ENCODE data around the gene INPP5F. TPM values are rescaled to one million over a fixed set of nuclear protein-coding genes. Genes with fewer than 3 reads are reported as not detected.
A peak's percentile ranks its signal among the peaks of the same experiment; 100 is the strongest.

INPP5F gene
- total and polyA plus RNA-seq, 4 experiments from 2014 or later, result 3.6 to 10.9 (median 8.0) TPM

DNA sequence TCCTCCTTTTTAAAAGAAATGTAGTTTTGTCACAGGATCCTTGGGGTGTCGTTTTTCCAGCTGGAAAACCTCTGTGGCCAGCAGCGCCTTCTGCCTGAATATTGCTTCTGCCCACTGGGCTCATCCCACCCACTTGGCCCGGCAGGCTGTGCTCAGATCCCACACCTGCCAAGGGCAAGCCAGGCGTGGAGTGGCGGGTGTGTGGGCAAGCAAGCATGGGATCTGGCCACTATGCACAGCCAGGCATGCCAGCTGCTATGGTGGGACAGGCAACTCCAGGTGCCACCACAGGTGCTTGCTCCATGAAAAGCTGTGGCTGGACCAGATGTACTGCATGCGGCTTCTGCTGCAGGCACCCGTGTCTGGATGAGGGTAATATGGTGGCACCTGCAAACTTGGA lies 31.2 kb upstream of the INPP5F start:
- H3K9me3 ChIP-seq (ENCODE audit: control insufficient read depth in 1 of 2, low read length in 2 of 2), result no peaks in the 10 kb centered on the region
- intact Hi-C loops (cut with micrococcal nuclease), result no loop called here
- Mint-ChIP-seq H3K36me3 (no peaks in the 10 kb centered on the region), H3K4me3 (no peak overlapping the region), H3K27ac (no peak overlapping the region), H3K27me3 (peaks cover 0 to 7% of the 10 kb centered on the region in 2 donors), H3K4me1 (no peaks in the 10 kb centered on the region), H3K9me3 (no peaks in the 10 kb centered on the region)
- ChIA-PET CTCF (ENCODE audit: partially characterized antibody) (interaction anchor here (2.3 kb wide), 1 partner anchor 8 kb away, joined by 17 read pairs; no protein-coding TSS in a partner anchor), POLR2A (ENCODE audit: partially characterized antibody) (no interaction called here)
- no peak overlapping the region for H3K4me3 ChIP-seq (ENCODE audit: low read length in 2 of 2)
- no peaks in the 10 kb centered on the region for H3K27me3 ChIP-seq (ENCODE audit: insufficient read depth, low read length)
- no peaks in the 10 kb centered on the region for H3K36me3 ChIP-seq (ENCODE audit: insufficient read depth, low read length)
- H3K27ac ChIP-seq (ENCODE audit: low read depth, low read length), result no peak overlapping the region
- no peaks in the 10 kb centered on the region for H3K4me1 ChIP-seq (ENCODE audit: insufficient read depth, low read length)
- DNase-seq, result no peak

- CTCF ChIA-PET (ENCODE audit: partially characterized antibody), result interaction anchor here (0.7 to 0.8 kb wide), 2 partner anchors 14 to 677 kb away, joined by 4 read pairs; no protein-coding TSS in a partner anchor
- Histone ChIP-seq H3K9me3 (ENCODE audit: control insufficient read depth in 1 of 2, low read length in 2 of 2) (no peaks in the 10 kb centered on the region), H3K4me3 (ENCODE audit: low read length in 2 of 2) (no peak overlapping the region), H3K4me1 (ENCODE audit: insufficient read depth, low read length) (peaks cover 11% of the 10 kb centered on the region), H3K27ac (ENCODE audit: low read depth, low read length) (no peak overlapping the region), H3K27me3 (ENCODE audit: insufficient read depth, low read length) (no peaks in the 10 kb centered on the region), H3K36me3 (ENCODE audit: insufficient read depth, low read length) (no peaks in the 10 kb centered on the region)
- Mint-ChIP-seq H3K4me1 (peaks cover 6 to 12% (median 9%) of the 10 kb centered on the region in 4 donors), H3K9me3 (no peaks in the 10 kb centered on the region), H3K27me3 (peaks cover 2 to 9% of the 10 kb centered on the region in 2 donors), H3K4me3 (no peak overlapping the region), H3K27ac (no peak overlapping the region), H3K36me3 (no peaks in the 10 kb centered on the region)
- DNase-seq, result no peak
- intact Hi-C loops (cut with micrococcal nuclease), result no loop called here
- POLR2A ChIA-PET (ENCODE audit: partially characterized antibody), result no interaction called here
Observed at GRCh38 chr10:119700321-119700954, 25.4 kb upstream of the INPP5F start.

DNA sequence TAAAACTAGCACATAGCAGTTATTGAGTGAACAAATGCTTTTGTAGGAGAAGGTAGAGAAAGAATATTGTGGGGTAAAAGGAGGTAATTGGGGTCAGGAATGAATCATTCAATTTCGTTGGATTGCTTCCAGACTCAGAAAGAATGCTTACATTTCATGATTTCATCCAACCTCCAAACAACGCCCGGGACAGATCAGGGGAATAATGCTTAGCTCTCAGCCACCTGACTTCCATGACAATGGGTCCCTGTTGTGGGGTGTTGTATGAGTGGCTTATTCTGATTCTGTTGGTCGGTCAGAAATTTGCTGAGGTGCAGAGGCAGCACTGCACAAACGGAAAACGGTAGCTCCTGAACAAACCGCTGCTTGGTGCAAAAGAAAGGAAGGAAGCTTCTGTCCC lies 24.0 kb upstream of the INPP5F start:
- POLR2A ChIA-PET (ENCODE audit: partially characterized antibody), result no interaction called here
- H3K4me3 Mint-ChIP-seq, result no peak overlapping the region
- CTCF ChIA-PET (ENCODE audit: partially characterized antibody), result interaction anchor here (1.0 to 1.3 kb wide), 2 partner anchors 9 to 36 kb away, joined by 3 to 4 read pairs; no protein-coding TSS in a partner anchor
- H3K27me3 Mint-ChIP-seq, result peaks cover 2 to 9% of the 10 kb centered on the region in 2 donors
- intact Hi-C loops (cut with micrococcal nuclease), result no loop called here
- H3K9me3 Mint-ChIP-seq, result peaks cover 0 to 12% (median 9%) of the 10 kb centered on the region in 8 donors
- no peak overlapping the region for H3K4me3 ChIP-seq (ENCODE audit: low read length in 2 of 2)
- peaks cover 17% of the 10 kb centered on the region for H3K4me1 ChIP-seq (ENCODE audit: insufficient read depth, low read length)
- no peak overlapping the region for H3K27ac Mint-ChIP-seq
- no peaks in the 10 kb centered on the region for H3K9me3 ChIP-seq (ENCODE audit: control insufficient read depth in 1 of 2, low read length in 2 of 2)
- no peak overlapping the region for H3K27ac ChIP-seq (ENCODE audit: low read depth, low read length)
- DNase-seq, result no peak
- no peaks in the 10 kb centered on the region for H3K27me3 ChIP-seq (ENCODE audit: insufficient read depth, low read length)
- H3K4me1 Mint-ChIP-seq, result peaks cover 6 to 15% (median 12%) of the 10 kb centered on the region in 4 donors
- H3K36me3 Mint-ChIP-seq, result peaks cover 3 to 9% of the 10 kb centered on the region in 2 donors
- no peaks in the 10 kb centered on the region for H3K36me3 ChIP-seq (ENCODE audit: insufficient read depth, low read length)

GRCh38 chr10:119702583-119702982 lies 23.3 kb upstream of the INPP5F start:
- Histone ChIP-seq H3K36me3 (ENCODE audit: insufficient read depth, low read length) (no peaks in the 10 kb centered on the region), H3K27ac (ENCODE audit: low read depth, low read length) (no peak overlapping the region), H3K4me3 (ENCODE audit: low read length in 2 of 2) (no peak overlapping the region), H3K9me3 (ENCODE audit: control insufficient read depth in 1 of 2, low read length in 2 of 2) (no peaks in the 10 kb centered on the region), H3K4me1 (ENCODE audit: insufficient read depth, low read length) (peaks cover 17% of the 10 kb centered on the region), H3K27me3 (ENCODE audit: insufficient read depth, low read length) (no peaks in the 10 kb centered on the region)
- H3K27ac Mint-ChIP-seq, result no peak overlapping the region
- peaks cover 0 to 19% (median 16%) of the 10 kb centered on the region in 8 donors for H3K9me3 Mint-ChIP-seq
- H3K4me1 Mint-ChIP-seq, result peaks cover 6 to 15% (median 12%) of the 10 kb centered on the region in 4 donors
- peaks cover 2 to 9% of the 10 kb centered on the region in 2 donors for H3K27me3 Mint-ChIP-seq
- ChIA-PET POLR2A (ENCODE audit: partially characterized antibody) (no interaction called here), CTCF (ENCODE audit: partially characterized antibody) (interaction anchor here (0.5 to 2.2 kb wide), 4 partner anchors 10 to 44 kb away, joined by 3 to 9 read pairs (median 4); no protein-coding TSS in a partner anchor)
- no peak for DNase-seq
- H3K4me3 Mint-ChIP-seq, result no peak overlapping the region
- H3K36me3 Mint-ChIP-seq, result peaks cover 4 to 13% of the 10 kb centered on the region in 2 donors
- intact Hi-C loops (cut with micrococcal nuclease), result no loop called here

- H3K27ac ChIP-seq (ENCODE audit: low read depth, low read length), result no peak overlapping the region
- no peak for DNase-seq
- peaks cover 6 to 15% (median 13%) of the 10 kb centered on the region in 4 donors for H3K4me1 Mint-ChIP-seq
Observed at GRCh38 chr10:119703903-119704508, 21.8 kb upstream of the INPP5F start.

GRCh38 chr10:119705434-119705831 lies 20.4 kb upstream of the INPP5F start:
- H3K27ac ChIP-seq (ENCODE audit: low read depth, low read length), result no peak overlapping the region
- Mint-ChIP-seq H3K27ac (peak overlapping the region in 1 of 7 donors; percentile 66), H3K4me1 (peaks cover 6 to 15% (median 13%) of the 10 kb centered on the region in 4 donors), H3K9me3 (peaks cover 0 to 32% (median 20%) of the 10 kb centered on the region in 8 donors), H3K27me3 (peaks cover 2 to 7% of the 10 kb centered on the region in 2 donors), H3K4me3 (peak overlapping the region in 5 of 8 donors; percentile 18 to 59 (median 24)), H3K36me3 (peaks cover 4 to 16% of the 10 kb centered on the region in 2 donors)
- H3K9me3 ChIP-seq (ENCODE audit: control insufficient read depth in 1 of 2, low read length in 2 of 2), result no peaks in the 10 kb centered on the region
- POLR2A ChIA-PET (ENCODE audit: partially characterized antibody), result interaction anchor here (0.7 kb wide), 1 partner anchor 11 kb away, joined by 3 read pairs; no protein-coding TSS in a partner anchor
- CTCF ChIA-PET (ENCODE audit: partially characterized antibody), result interaction anchor here (1.0 to 1.6 kb wide), 2 partner anchors 8 to 19 kb away, joined by 4 to 5 read pairs; no protein-coding TSS in a partner anchor
- intact Hi-C loops (cut with micrococcal nuclease), result no loop called here
- no peak overlapping the region for H3K4me3 ChIP-seq (ENCODE audit: low read length in 2 of 2)
- H3K4me1 ChIP-seq (ENCODE audit: insufficient read depth, low read length), result peaks cover 17% of the 10 kb centered on the region
- no peaks in the 10 kb centered on the region for H3K27me3 ChIP-seq (ENCODE audit: insufficient read depth, low read length)
- DNase-seq, result no peak
- H3K36me3 ChIP-seq (ENCODE audit: insufficient read depth, low read length), result no peaks in the 10 kb centered on the region

More at GRCh38 chr10:119703903-119704508, 21.8 kb upstream of the INPP5F start:
- Histone ChIP-seq H3K4me3 (ENCODE audit: low read length in 2 of 2) (no peak overlapping the region), H3K4me1 (ENCODE audit: insufficient read depth, low read length) (peaks cover 17% of the 10 kb centered on the region), H3K9me3 (ENCODE audit: control insufficient read depth in 1 of 2, low read length in 2 of 2) (no peaks in the 10 kb centered on the region), H3K27me3 (ENCODE audit: insufficient read depth, low read length) (no peaks in the 10 kb centered on the region), H3K36me3 (ENCODE audit: insufficient read depth, low read length) (no peaks in the 10 kb centered on the region)
- Mint-ChIP-seq H3K27ac (no peak overlapping the region), H3K4me3 (peak overlapping the region in 6 of 8 donors; percentile 12 to 58 (median 34)), H3K27me3 (peaks cover 2 to 7% of the 10 kb centered on the region in 2 donors), H3K36me3 (peaks cover 4 to 16% of the 10 kb centered on the region in 2 donors), H3K9me3 (peaks cover 0 to 25% (median 19%) of the 10 kb centered on the region in 8 donors)
- POLR2A ChIA-PET (ENCODE audit: partially characterized antibody), result interaction anchor here (0.6 to 1.4 kb wide), 2 partner anchors 22 to 387 kb away, joined by 3 to 4 read pairs; partner anchors contain the start of gene INPP5F
- CTCF ChIA-PET (ENCODE audit: partially characterized antibody), result interaction anchor here (0.7 to 2.2 kb wide), 4 partner anchors 10 to 57 kb away, joined by 3 to 9 read pairs (median 4); no protein-coding TSS in a partner anchor
- intact Hi-C loops (cut with micrococcal nuclease), result no loop called here
